Fibroblast of pulmonary artery (primary cell): ENCODE results near the gene PKD1L1.

Source experiments
- DNase-seq: peaks from one replicate; pipeline ENCODE4 v3.0.0-alpha.2; 2010; ENCODE audit warnings: low read depth
- H3K4me3 ChIP-seq: replicated peaks from 2 replicates; pipeline ENCODE4 v1.5.1; 2011; ENCODE audit warnings: low read depth, mild to moderate bottlenecking, control low read depth, low read length, moderate library complexity
- CTCF ChIP-seq: IDR thresholded peaks from 2 replicates; pipeline ENCODE4 v1.5.1; 2011; ENCODE audit warnings: mild to moderate bottlenecking, control low read depth, low read length, inconsistent platforms; ENCODE audit errors: missing control alignments

The PKD1L1 gene

GRCh38 chr7:47815867-47816266 lies 132.4 kb downstream of the PKD1L1 start:
- DNase-seq: no peak
- TF ChIP-seq CTCF: no peak
- no peak overlapping the region for H3K4me3 ChIP-seq

DNA sequence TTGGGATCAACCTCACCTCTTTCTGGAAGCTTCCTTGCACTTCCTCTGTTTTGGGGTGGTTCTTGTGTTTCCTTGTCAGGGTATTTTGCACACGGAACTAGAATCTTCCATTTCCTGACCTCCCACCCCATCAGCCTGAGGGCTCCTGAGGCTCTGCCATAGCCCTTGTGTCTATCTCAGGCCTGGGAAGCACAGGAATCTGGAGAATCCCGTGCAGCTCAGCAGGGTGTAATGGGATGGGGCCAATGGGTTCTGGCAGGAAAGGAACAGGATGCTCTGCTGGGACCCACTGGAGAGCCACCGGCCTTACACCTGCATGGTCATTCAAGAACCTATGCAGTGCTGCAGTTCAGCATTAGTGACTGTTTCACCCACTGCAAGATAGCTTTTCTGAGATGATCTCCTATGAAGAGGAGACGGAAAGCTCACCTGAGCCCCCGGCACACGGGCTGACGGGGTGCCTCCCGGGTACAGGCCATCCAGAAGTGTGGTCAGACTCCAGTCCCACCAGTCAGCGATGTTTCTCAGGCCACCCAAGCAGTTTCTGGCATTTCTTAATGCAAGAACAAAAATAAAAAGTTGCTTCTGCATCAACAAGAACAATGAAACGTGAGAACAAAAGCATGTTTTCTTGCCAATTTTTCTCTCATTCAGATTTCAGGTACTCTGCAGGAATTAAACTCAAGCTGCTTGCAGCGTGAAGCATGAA lies 133.2 kb downstream of the PKD1L1 start:
- no peak for TF ChIP-seq CTCF
- no peak overlapping the region for H3K4me3 ChIP-seq
- DNase-seq: peak; percentile 22

GRCh38 chr7:47813620-47814260 lies 134.5 kb downstream of the PKD1L1 start:
- DNase-seq: no peak
- TF ChIP-seq CTCF: no peak
- no peak overlapping the region for H3K4me3 ChIP-seq

DNA sequence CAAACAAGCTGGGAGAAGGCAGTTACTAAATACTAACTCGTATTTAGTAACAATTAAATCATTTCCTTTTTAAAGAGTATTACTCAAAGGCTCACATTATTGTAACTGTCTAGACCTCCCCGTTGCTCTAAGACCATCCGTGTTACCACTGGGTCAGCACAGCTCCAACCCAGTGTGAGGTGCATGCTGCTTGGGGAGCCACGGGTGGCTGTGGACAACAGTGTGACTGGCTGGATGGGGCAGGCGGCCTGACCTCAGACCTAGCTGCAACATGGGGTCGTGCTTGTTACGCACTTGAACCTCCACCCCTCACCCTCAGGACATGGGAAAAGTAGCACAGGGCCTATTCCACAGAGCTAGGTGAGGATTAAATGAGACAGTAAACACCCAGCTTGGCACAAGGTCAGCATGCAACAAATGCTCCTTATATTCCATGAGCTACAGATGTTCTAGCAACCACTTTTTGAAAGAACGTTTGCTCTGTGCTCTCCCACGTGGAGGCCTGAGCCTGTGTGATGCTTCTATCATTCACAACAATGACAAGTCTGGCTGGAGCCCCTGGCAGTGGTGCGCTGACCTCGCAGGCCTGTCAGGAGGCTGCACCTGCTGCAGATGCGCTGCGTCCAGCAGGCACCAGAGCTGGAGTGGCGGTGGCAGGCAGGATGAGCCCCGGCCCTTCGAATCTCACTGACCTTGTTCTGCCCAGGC lies 135.7 kb downstream of the PKD1L1 start:
- DNase-seq: no peak
- H3K4me3 ChIP-seq: no peak overlapping the region
- no peak for TF ChIP-seq CTCF

DNA sequence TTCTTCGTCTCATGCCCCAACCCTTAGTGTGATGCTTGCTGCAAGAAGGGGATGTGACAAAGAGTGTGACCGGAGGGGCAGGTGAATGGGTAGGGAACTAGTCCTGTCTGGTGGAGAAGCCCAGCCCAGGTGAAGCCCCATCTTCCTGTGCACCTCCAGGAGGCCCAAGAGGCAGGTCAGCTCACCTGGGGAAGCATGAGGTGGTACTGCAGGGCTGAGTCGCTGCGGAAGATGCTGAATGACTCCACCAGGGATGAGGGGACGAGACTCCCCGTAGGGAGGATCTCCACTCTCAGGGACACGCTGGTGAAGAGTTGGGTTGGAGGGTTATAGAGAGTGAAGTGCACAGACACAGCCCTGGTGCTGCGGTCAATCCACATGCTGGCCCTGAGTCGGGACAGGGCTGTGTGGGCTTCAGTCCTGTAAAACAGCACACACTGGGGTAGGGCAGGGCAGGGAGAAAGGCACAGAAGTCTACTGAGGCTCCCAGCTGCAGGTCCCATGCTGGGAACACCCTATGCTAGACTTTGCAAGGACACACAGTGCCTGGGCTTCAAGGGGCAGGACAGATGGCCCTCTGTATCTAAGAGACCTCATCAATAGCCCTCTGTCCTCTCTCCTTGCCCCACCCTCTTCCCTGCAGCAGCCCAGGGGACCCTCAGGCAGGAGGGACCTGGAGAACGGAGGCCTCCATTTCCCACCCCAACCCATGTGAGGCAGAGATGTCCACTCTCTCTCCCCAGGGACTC lies 136.5 kb downstream of the PKD1L1 start:
- no peak for TF ChIP-seq CTCF
- no peak overlapping the region for H3K4me3 ChIP-seq
- no peak for DNase-seq

- no peak overlapping the region for H3K4me3 ChIP-seq
- no peak for TF ChIP-seq CTCF
- DNase-seq: no peak
Measured at GRCh38 chr7:47809387-47809786, 138.9 kb downstream of the PKD1L1 start.
